GM19452 (cell line): ENCODE measurements around the gene PLD1.
"Not testable (repeated sequence)": the region's sequence is repeated elsewhere in the genome, so short reads cannot be mapped to it uniquely, and the experiment has no call there.

Experiments
- ATAC-seq: cut with Tn5 transposase; IDR thresholded peaks from one replicate; pipeline ENCODE4 v1.9.1; 2021; ENCODE audit not compliant: unreplicated experiment

Gene PLD1

DNA sequence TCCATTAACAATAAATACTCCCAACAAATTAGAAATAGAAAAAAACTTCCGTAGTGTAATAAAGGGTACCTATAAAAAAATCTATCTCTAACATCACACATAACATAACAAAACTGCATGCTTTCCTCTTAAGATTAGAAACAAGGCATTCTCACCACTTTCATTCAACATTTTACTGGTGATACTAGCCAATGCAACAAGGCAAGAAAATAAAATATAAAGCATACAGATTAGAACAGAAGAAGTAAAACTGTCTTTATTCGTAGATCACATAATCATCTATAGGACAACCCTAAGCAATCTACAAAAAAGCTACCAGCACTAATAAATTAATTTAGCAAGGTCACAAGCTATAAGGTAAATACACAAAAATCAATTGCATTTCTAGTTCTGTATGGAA lies 107.1 kb downstream of the PLD1 start:
- ATAC-seq = no peak

DNA sequence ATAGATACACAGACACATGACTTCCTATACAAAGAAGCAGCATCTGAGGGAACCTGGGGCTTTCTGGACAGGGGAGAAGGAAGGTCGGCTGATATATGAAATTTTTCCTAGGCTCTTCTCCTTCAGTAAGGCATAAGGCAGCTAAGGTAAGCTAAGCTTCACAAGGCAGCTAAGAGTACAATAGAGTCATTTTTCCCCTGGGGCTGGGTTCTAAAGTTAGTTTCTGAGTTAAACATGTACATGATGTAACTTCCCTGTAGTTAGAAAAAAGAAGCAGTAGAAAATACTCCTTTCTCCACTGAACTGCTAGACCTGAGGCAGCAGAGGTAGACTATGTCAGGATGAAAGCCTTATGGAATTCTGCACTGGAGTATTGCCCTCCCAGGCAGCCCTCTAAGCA lies 109.6 kb downstream of the PLD1 start:
- ATAC-seq = no peak

DNA sequence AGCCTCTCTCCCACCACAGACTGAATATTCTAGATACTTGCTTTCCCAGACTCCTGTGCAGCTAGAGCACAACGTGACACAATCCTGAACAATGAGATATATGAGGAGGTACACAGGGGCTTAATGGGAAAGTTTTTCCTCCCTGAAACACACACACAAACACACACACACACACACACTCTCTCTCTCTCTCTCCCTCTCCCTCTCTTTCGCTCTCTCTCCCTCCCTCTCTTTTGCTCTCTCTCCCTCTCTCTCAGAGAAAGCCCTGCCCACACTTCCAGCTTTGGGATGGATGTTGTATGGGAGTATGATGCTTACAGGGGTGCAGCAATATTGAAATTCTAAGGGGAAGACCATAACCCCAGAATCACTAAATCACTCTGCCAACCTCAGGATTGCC lies 110.1 kb downstream of the PLD1 start:
- ATAC-seq = no peak

DNA sequence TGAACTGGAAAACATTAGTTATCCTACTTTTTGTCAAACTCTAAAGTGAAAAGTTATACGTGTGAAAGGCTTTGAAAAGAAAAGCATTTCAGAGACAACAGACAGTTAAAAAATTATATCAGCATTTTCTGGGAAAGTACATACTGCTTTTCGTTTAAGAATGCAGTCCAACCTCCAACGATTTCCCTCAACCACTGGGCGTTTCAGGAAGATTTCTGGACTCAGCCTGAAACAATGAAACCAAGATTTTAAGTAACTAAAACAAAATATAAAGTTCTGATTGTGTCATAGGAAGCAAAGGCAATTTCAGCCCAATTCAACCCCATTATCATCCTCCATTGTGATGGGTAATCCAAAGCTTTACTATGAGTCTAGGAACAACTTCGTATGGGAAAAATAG lies 110.7 kb downstream of the PLD1 start:
- ATAC-seq = no peak

DNA sequence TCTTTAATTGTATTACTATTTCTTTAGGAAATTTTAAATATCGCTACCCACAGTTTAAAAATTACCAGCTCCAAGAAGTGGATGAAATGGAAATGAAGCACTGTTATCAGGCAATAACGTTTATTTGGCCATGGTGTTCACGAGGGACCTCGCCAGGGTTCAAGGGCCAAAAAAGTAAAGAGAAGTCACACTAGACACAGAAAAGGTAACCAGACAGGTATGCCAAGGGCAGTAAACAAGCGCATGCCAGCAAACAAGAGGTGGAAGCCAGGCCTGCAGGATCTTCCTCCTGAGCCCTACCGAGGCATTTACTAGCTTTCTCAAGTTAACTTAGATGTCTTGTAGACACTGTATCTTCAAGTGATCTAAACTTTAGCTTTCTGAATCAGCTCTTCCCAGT lies 113.5 kb downstream of the PLD1 start:
- no peak for ATAC-seq

DNA sequence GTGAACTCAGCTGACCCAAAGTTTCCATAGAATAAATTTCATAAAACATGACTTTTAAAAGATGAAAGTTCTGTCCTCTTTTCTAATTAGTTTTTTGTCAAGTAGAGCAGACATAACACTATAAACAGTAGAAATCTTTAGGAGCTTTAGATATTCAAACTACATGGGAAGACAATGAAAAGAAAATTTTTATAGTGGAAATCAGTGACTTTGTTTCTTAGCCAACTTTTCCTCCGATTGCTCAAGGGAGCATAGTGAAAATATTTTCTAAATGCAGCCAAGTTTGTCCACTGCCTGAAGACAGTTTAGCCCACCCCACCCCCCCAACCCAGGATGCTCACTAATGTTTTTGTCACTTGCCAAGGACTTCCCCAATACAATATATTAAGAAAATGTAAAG lies 114.9 kb downstream of the PLD1 start:
- ATAC-seq = no peak

DNA sequence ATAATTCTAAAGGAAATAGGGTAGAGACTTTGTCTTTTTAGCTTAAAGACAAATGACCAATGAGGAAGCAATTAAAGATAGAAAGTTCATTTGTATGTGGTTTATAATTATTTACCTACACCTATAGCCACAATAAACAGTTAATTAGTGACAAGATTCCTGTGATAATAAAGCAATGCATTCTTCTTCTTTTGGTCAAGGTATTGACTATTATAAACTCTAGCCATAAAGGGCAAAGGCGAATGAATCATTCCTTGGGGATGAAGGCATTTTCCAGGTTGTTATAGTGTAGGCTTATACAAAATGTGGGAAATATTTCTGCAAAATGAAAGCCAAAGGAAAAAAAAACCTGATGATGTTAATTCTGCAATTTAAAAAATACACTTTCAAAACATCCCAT lies 115.4 kb downstream of the PLD1 start:
- ATAC-seq = no peak

DNA sequence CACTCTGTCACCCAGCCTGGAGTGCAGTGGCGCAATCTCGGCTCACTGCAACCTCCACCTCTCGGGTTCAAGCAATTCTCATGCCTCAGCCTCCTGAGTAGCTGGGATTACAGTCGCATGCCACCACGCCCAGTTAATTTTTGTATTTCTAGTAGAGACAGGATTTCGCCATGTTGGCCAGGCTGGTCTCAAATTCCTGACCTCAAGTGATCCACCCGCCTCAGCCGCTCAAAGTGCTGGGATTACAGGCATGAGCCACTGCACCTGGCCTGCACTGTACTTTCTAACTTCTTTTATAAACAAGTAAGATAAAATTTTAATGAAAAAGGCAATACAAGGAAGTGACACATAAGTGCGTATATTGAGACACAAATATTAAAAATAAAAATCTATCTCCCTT lies 117.7 kb downstream of the PLD1 start:
- ATAC-seq = not testable (repeated sequence)

DNA sequence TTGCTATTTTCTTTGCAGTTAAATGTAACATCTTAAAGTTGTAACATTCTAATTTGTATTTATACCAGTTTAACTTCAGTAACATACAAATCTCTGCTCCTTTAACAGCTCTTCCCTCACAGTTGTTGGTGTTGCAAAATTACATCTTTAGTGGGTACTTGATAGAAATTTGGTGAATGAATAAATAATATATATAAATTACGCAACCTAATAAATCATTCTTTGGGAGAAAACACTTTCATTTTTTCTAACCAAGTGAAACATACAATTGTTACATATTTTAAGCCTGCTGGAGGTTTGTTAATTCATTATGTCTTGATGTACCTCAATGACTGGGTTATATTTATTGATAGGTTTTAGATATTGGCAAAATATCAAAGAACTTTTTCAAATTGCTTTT lies 118.8 kb downstream of the PLD1 start:
- no peak for ATAC-seq

DNA sequence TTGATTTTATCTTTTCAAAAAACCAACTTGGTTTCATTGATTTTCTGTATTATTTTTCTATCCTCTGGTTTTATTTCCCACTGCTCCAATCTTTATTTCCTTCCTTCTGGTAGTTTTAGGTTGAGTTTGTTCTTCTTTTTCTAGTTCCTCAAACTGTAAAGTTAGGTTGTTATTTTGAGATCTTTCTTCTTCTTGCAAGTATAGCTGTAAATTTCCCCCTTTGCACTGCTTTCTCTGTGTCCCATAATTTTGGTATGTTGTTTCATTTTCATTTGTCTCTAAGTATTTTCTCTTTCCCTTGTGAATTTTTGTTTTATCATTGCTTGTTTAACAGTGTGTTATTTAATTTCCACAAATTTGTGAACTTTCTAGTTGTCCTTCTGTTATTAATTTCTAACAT lies 120.0 kb downstream of the PLD1 start:
- no peak for ATAC-seq

DNA sequence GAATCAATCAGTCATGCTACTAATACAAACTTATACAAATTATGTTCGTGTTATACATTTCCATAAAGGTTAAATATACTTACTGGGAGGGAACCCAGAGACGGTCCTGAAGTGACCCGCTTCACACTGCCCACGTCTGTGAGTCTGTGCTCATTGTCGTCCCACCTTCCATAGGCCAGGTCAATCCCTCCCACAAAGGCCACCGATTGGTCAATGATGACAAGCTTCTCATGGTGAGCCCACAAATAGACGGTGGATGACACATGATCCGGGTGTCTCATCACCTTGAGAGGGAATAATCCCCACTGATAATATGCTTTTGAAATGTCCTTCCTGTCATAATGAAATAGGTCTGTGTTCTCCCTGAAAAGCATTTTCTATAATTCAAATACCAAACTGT lies 121.7 kb downstream of the PLD1 start:
- no peak for ATAC-seq

DNA sequence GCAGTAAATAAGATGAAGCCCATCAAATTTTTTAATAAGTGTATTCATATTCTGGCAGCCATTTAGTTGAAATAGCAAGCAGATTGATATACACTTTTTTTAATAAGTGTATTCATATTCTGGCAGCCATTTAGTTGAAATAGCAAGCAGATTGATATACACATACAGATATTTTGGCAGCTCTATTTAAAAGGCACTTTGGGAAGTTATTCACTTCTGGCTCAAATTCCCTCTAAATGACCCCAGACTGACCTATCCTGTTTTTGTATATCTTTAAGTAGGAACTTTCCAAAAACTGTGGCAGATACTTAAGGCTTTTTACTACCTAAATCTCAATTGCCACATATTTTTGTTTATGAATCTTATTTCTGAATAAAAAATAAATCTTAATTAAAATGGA lies 122.3 kb downstream of the PLD1 start:
- ATAC-seq = no peak

DNA sequence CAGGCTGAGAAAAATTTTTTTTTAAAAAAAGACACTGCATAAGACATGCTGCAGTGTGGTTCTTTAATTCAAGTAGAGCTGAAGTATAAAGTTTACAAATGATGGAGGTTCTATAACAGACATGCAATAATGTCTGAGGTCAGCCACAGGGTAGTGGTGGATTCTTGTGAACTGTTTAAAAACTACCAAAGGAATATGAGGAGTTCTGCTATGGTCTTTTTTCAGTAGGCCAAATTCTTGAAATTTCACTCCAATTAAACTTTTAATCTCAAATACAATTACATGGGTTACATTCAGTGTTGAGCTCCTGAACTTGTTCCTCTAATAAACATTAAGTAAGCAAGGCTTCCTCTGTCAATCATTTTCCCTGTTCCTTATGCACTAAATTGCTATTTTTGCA lies 122.7 kb downstream of the PLD1 start:
- no peak for ATAC-seq

DNA sequence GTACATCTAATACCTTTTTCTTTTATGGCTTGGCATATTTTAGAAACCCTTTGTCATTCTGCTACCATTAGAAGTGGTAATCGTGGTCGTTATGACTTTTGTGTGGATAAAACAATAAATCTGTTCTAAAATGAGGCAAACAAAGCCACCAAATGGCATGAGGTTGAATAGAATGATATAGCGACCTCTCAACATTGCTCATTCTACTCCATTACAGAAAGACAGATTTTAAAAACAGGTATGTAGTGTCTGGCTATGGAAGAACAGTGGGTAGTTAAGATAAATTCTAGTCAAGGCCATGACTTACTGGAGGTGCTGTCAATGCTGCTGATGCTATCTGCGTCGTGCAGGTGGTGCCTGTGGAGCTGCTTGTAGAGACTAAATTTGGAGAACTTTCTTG lies 123.2 kb downstream of the PLD1 start:
- ATAC-seq = no peak

DNA sequence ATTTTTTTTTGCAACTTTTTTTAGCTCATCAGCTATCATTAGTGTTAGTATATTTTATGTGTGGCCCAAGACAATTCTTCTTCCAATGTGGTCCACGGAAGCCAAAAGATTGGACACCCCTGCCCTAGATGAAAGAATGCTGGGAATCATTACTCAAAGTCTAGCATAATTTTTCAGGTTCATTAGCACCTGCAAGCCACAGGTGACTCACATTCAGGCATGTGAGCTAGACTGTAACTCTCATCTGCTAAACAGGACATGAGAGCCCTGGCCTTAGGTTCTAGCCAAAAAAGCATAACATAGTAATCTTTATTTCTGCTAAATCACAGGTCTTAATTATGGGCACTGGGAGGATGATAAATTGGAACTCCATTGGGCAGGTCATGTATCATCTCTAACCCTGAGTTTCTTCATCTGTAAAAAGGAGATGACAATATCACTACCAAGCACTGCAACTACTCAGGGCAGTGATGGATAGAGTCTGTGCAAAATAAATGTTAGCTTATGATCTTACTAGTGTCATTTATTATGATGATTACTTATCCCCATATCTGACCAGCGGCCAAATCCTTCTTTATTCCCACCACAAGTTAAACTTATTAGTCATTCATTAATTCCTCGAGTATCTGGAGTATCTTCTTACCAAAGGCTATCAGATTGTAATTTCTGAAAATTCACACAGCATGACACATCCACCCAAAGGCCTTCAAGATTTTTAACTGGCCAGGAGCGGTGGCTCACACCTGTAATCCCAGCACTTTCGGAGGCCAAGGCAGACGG lies 125.0 kb downstream of the PLD1 start:
- ATAC-seq = no peak

DNA sequence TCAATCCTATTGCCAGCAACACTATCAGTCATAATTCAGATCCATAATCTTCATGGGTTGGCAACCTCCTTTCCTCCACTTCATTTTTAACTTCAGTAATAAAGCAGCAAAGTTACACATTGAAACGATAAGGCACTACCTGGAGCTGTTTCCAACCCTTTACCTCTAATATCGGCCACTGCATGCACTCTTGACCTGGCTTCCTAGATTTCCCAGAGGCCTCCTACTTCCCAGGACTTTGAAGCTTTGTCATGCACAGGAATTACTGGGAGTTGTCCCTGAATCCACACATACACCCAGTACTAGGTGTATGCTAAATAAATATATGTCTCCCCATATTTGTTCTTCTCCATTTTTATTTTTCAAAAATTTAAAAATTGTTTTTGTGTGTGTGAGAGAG lies 126.1 kb downstream of the PLD1 start:
- ATAC-seq = no peak

DNA sequence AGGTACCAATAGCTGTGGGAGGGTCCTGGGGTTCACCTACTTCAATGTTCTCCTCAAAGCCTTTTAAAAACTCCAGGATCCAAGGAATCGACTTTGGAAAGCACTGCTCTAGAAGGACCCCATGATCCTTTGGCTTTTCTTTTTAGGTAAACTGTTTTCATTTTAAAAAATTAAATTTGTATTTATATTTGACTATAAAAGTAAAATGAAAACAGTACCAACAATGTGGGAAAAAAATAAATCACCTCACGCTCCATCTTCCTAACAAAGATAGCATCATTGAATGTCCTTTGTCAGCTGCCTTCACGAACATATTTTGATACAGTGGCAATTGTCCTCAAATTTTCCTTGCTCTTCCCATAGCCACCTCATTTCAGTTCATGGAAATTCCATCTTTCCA lies 127.5 kb downstream of the PLD1 start:
- ATAC-seq = no peak

DNA sequence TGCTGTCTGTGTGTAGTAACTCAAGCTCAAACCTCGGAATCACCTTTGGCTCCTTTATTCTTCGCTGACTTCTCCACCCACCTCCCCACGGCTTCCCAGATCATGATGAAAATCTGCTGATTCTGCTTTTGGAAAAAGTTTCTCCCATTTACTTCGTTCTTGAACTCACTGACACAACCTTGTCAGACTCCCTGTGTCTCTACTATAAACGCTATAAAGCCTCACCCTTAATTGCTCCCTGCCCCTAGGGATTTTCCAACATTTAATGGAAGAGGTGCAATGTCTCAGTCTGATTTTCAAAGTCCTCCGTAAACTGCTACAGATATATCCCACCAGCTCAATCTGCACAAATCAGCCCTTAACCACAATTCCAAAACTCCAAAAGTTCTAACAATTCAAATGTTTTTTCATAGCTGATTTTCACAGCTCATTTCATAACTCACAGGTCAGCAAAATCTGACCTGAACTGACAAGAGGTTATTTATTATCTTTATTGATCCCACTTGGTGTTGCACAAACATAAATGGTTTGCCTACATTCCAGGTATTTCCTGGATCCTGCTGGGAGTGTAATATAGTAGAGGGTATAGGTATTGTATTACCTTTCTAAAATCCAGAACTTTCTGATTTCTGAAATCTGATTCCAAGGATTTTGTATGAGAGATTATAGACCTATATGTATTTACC lies 129.4 kb downstream of the PLD1 start:
- no peak for ATAC-seq

DNA sequence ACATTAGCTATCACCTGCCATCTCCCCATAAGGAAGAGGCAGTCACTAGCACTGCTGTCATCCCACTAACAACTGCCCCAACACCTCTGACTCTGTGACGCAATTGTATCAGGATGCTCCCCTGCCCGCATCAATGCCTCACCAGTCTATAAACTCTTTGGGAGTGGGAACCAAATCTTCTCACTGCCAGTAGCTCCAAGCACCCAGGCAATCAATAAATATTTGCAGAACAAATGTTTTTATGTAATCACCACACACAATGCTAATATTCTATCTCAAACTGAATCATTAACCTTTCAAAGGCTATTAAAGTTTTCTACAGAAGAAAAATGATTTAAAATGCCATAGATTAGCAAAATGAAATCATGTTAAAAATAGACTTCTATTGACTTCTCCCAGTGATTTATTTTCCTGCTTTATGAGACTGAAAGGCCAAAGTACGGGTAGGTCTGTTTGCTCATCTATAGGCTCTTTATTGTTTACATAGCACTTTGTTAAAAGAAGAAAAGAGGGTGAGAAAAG lies 131.3 kb downstream of the PLD1 start:
- ATAC-seq = no peak

DNA sequence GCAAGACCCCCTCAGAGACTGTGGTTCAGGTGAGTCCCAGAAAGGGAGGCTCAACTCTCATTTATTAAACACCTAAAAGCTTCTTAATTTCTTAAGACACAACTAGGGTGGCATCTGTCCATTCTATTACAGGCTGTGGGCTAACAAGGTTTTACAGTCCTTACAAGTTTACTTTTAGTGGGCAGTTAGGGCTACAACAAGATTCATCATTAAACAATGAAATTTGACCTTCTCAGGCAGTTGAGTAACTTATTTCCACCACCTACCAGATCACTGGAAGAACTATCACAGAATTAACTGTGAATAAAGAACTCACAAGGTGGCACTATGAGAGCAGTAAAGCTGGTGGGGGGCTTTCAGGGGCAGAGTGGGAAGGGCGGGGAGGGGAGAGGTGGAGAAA lies 132.6 kb downstream of the PLD1 start:
- no peak for ATAC-seq

DNA sequence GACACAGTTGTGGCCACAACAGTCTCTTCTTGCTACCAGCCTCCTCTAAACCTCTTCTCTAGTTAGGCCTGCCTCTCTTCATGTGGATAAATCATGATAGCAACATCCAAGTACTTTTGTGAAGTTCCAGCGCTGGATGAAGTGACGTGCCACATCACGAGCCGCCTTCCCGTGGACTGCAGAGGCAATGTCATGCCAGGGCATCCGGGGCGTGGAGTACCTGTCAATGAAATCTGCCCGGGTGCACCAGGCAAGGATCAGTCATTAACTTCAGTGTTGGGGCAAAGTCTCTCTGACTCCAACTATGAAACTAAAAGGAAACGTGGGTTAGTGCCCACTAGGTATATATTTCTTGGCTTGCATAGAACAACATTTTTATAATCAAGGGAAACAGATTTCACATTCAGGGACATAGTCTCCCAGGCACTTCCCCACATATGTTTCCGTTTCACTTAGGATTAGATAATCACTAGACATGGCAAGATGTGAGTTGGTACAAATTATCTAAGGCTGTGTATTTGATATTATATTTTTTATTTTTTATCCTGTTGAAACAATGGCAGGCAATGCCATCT lies 133.6 kb downstream of the PLD1 start:
- no peak for ATAC-seq

DNA sequence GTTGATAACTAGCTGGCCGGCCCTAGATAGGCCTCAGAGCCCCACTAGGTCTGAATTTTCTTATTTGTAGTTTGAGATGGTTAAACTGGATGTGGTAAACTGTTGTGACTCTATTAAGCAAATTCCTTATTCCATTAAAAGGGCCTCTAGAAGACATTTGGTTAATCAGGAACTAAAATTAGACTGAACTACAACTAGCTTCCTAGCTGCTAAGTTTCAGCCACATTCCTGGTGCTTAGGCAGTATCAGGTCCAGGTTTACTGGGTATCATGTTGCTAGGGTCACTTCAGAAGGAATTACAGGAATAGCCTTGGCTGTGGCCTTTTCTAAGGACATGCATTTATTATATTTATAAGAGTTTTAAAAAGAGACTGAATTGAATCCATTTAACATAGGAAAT lies 136.3 kb downstream of the PLD1 start:
- ATAC-seq = no peak
